ENCODE results near the gene EPB41L5. TPM values are rescaled to one million over a fixed set of nuclear protein-coding genes. Genes with fewer than 3 reads are reported as not detected.
"Not testable (repeated sequence)": the region's sequence is repeated elsewhere in the genome, so short reads cannot be mapped to it uniquely, and the experiment has no call there.

The EPB41L5 gene
- total RNA-seq, 2 experiments from 2014 or later = 3.8 to 5.6 TPM

DNA sequence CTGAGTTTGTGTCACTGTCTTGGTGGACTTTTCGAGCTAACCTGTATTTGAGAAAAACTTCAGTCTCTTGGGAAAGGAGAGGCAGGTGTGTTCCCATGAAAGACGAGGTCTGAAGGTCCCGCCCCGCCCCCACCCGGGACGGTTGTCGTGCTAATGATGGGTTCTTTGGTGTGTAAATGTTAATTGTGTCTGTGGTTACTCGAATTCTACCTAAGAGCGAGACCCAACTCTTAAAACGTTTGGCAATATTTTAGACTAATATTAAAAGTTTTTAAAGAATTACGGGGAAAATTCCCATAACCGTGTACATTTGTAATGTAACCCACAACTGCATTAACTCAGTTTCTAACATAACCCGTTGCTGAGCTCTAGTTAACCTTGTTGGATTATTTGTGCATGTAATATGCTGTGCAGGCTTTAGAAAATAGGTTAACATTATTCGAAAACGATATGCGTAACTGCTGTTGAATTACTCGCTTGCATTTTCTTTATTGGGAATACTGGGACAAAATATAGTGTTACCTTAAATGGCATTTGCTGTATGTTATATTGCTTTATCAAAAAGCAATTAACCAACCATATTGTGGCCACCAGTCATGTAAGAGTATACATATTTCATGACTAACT, 833 bp downstream of the EPB41L5 start:
- no peak for DNase-seq
- Mint-ChIP-seq H3K9me3 (ENCODE audit: insufficient read depth) (no peaks in the 10 kb centered on the region), H3K27me3 (ENCODE audit: low read depth) (peaks cover 3% of the 10 kb centered on the region), H3K36me3 (ENCODE audit: low read depth) (no peaks in the 10 kb centered on the region), H3K4me3 (peak overlapping the region; percentile 76), H3K4me1 (ENCODE audit: low read depth) (peaks cover 13% of the 10 kb centered on the region), H3K27ac (no peak overlapping the region)
- CTCF ChIA-PET = interaction anchor here (1.8 to 2.8 kb wide), 2 partner anchors 162 to 299 kb away, joined by 6 to 19 read pairs; no protein-coding TSS in a partner anchor
- POLR2A ChIA-PET = no interaction called here
- ATAC-seq = no peak

DNA sequence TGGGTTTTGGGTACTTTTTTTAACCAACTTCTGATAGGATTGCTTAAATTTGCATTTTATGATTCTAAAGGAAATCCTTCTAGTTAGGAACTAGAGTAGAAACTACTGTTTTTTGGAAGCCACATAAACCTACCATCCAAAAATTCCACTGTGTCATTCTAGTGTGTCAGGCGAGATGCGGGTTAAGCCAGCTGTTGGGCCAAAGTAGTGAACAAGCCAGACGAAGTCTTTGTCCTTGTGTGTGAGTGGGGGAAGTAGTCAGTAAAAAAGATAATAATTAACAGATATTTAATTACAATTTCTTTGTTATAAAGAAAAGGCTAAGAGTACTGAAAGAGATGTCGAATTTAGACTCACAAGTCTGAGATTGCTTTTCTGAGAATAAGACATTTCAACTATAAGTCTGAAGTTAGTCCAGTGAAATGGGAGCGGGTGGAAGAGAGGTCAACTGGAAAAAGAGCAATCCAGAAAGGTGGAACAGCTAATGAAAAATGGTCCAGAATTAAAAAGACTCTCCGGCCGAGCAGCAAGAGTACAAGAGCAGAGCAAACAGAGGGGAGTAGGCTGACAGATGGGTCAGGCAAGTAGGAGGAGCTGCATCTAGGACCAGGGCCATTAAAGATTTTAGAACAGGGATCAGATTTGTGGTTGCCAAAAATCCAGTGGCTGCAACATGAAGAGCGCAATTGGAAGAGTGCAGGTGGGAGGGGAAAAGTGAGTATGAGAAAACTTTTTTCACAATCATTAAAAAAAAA, 1.5 kb downstream of the EPB41L5 start:
- Mint-ChIP-seq H3K36me3 (ENCODE audit: low read depth) (no peaks in the 10 kb centered on the region), H3K27me3 (ENCODE audit: low read depth) (peaks cover 3% of the 10 kb centered on the region), H3K27ac (no peak overlapping the region), H3K4me3 (peak overlapping the region; percentile 76), H3K9me3 (ENCODE audit: insufficient read depth) (no peaks in the 10 kb centered on the region), H3K4me1 (ENCODE audit: low read depth) (peaks cover 13% of the 10 kb centered on the region)
- ChIA-PET CTCF (interaction anchor here (1.8 to 2.8 kb wide), 2 partner anchors 161 to 299 kb away, joined by 6 to 19 read pairs; no protein-coding TSS in a partner anchor), POLR2A (interaction anchor here (0.8 kb wide), 1 partner anchor 1916 kb away, joined by 3 read pairs; no protein-coding TSS in a partner anchor)
- DNase-seq (no peak), ATAC-seq (no peak)

DNA sequence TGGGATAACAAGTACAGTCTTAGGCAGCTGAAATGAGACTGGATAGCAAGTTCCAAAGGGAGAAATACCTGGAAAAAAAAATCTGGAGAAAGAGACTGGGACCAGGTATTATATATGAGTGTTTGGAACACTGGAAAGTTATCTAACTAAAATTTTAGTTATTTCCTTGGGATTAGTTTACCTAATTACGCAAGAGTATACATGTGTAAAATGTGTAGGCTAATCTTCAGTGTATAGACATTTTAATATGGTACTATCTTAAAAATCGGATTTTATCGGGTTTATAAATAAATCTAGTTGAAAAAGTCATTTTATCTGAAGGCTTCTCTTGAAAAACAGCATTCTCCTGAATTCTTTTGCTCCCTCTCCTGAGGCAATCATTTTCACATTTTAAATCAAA, 3.9 kb downstream of the EPB41L5 start:
- Mint-ChIP-seq H3K4me1 (ENCODE audit: low read depth) (peaks cover 13% of the 10 kb centered on the region), H3K4me3 (no peak overlapping the region), H3K9me3 (ENCODE audit: insufficient read depth) (no peaks in the 10 kb centered on the region), H3K27ac (no peak overlapping the region), H3K36me3 (ENCODE audit: low read depth) (peaks cover 1% of the 10 kb centered on the region), H3K27me3 (ENCODE audit: low read depth) (peaks cover 3% of the 10 kb centered on the region)
- CTCF ChIA-PET = no interaction called here
- POLR2A ChIA-PET = no interaction called here
- DNase-seq (no peak), ATAC-seq (no peak)

DNA sequence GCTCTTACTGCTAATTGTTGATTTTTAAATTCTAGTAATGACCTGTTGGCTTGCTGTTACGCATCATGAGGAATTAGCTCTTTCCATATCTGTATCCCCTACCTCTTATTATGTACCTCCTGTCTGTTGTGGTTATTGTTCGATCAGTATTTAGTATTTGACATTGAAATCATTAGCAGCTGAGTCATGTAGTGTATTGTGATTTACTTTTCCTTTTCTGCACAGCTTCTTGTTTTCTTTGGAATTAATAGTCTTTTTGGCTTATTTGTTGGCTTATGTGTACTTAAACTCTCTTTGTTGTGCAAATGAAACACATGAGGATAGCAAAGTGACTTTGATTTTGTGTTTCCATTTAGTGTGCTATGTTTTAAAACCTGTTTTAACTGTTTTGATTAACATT, 4.3 kb downstream of the EPB41L5 start:
- no peak overlapping the region for H3K27ac Mint-ChIP-seq
- peaks cover 10% of the 10 kb centered on the region for H3K4me1 Mint-ChIP-seq (ENCODE audit: low read depth)
- H3K9me3 Mint-ChIP-seq (ENCODE audit: insufficient read depth) = no peaks in the 10 kb centered on the region
- peaks cover 3% of the 10 kb centered on the region for H3K27me3 Mint-ChIP-seq (ENCODE audit: low read depth)
- peaks cover 1% of the 10 kb centered on the region for H3K36me3 Mint-ChIP-seq (ENCODE audit: low read depth)
- no peak overlapping the region for H3K4me3 Mint-ChIP-seq
- DNase-seq (no peak), ATAC-seq (no peak)
- ChIA-PET CTCF (no interaction called here), POLR2A (no interaction called here)

DNA sequence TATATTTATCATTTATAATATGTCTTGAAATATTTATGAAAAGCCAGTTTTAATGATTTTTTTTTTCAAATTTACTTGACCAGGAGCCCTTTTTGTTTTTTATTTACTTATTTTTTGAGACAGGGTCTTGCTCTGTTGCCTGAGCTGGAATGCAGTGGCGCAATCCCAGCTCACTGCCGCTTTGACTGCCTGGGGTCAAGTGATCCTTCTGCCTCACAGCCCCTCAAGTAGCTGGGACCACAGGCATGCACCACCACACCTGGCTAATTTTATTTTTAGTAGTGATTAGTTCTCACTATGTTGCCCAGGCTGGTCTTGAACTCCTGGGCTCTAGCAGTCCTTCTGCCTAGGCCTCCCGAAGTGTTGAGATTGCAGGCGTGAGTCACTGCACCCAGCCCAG, 5.7 kb downstream of the EPB41L5 start:
- Mint-ChIP-seq H3K4me1 (ENCODE audit: low read depth) (peaks cover 5% of the 10 kb centered on the region), H3K9me3 (ENCODE audit: insufficient read depth) (peaks cover 4% of the 10 kb centered on the region), H3K27ac (no peak overlapping the region), H3K27me3 (ENCODE audit: low read depth) (peaks cover 3% of the 10 kb centered on the region), H3K36me3 (ENCODE audit: low read depth) (peaks cover 1% of the 10 kb centered on the region), H3K4me3 (no peak overlapping the region)
- ATAC-seq = no peak
- POLR2A ChIA-PET = no interaction called here
- CTCF ChIA-PET = interaction anchor here (2.3 kb wide), 1 partner anchor 156 kb away, joined by 6 read pairs; no protein-coding TSS in a partner anchor
- DNase-seq = no peak

DNA sequence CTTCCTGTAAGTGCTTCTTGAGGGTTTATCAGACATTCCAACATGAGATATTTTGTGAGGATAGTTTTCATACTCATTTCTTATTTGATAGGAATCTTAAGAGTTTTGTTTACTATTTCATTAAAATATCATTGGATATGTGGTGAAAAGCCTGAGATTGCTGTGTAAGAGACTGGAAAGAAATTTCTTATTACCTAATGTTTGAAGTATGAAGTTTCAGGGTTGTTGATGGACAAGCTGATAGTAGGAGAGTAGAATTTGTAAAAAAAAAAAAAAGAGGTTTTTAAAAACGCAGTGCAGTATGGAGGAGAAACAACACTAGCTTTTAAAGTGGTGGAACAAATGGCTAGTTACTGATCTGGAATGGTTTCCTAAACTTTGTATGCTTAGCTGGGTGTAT, 7.7 kb downstream of the EPB41L5 start:
- ATAC-seq (no peak), DNase-seq (no peak)
- H3K27me3 Mint-ChIP-seq (ENCODE audit: low read depth) = peaks cover 3% of the 10 kb centered on the region
- no peak overlapping the region for H3K4me3 Mint-ChIP-seq
- H3K36me3 Mint-ChIP-seq (ENCODE audit: low read depth) = peaks cover 8% of the 10 kb centered on the region
- H3K4me1 Mint-ChIP-seq (ENCODE audit: low read depth) = no peaks in the 10 kb centered on the region
- CTCF ChIA-PET = interaction anchor here (0.9 to 2.3 kb wide), 3 partner anchors 8 to 154 kb away, joined by 3 to 6 read pairs (median 3); partner anchors contain the start of gene EPB41L5
- POLR2A ChIA-PET = interaction anchor here (0.6 kb wide), 1 partner anchor 36 kb away, joined by 3 read pairs; no protein-coding TSS in a partner anchor
- H3K9me3 Mint-ChIP-seq (ENCODE audit: insufficient read depth) = peaks cover 4% of the 10 kb centered on the region
- no peak overlapping the region for H3K27ac Mint-ChIP-seq

DNA sequence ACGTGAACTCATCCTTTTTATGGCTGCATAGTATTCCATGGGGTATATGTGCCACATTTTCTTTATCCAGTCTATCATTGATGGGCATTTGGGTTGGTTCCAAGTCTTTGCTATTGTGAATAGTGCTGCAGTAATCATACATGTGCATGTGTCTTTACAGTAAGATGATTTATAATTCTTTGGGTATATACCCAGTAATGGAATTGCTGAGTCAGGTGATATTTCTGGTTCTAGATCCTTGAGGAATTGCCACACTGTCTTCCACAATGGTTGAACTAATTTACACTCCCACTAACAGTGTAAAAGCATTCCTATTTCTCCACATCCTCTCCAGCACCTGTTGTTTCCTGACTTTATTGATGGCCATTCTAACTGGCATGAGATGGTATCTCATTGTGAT, 9.6 kb downstream of the EPB41L5 start:
- CTCF ChIA-PET; ATAC-seq; H3K36me3 Mint-ChIP-seq (ENCODE audit: low read depth); H3K27ac Mint-ChIP-seq; H3K27me3 Mint-ChIP-seq (ENCODE audit: low read depth); POLR2A ChIA-PET; DNase-seq; H3K4me1 Mint-ChIP-seq (ENCODE audit: low read depth); H3K9me3 Mint-ChIP-seq (ENCODE audit: insufficient read depth); H3K4me3 Mint-ChIP-seq: not testable (repeated sequence)

DNA sequence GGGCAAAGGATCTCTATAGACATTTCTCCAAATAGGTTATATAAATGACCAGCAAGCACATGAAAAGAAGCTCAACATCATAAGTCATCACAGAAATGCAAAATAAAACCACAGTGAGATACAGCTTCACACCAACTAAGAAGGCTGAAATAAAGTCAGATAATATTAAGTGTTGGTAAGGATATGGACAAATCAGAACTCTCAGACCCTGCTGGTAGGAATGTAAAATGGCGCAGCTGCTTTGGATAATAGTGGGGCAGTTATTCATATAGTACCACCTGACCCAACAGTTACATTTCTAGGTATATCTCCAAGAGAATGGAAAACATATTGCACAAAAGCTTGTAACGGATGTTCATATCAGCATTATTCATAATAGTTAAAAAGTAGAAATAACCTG, 14.0 kb downstream of the EPB41L5 start:
- peaks cover 4% of the 10 kb centered on the region for H3K9me3 Mint-ChIP-seq (ENCODE audit: insufficient read depth)
- H3K4me3 Mint-ChIP-seq = no peak overlapping the region
- no peaks in the 10 kb centered on the region for H3K4me1 Mint-ChIP-seq (ENCODE audit: low read depth)
- DNase-seq (no peak), ATAC-seq (no peak)
- peaks cover 7% of the 10 kb centered on the region for H3K36me3 Mint-ChIP-seq (ENCODE audit: low read depth)
- POLR2A ChIA-PET = no interaction called here
- CTCF ChIA-PET = interaction anchor here (1.0 kb wide), 1 partner anchor 654 kb away, joined by 3 read pairs; no protein-coding TSS in a partner anchor
- no peaks in the 10 kb centered on the region for H3K27me3 Mint-ChIP-seq (ENCODE audit: low read depth)
- H3K27ac Mint-ChIP-seq = no peak overlapping the region

DNA sequence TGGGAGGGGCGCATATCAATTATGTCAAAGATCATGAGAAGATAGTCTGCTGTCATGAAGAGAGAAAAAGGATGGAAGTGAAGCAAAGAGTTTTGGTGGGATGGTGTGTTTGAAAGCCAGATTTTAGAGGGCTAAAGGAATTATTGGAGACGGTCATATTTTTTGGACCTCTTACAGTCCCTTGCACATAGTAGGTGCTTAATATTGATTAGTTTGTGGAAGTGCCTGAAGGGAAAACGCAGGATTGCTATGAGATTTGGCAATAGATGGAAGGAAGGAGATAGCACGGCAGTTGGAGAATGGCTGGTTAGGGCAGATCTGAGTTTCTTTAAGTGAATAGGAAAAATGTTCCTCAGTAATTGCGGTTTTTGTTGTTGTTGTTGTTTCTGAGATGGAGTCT, 15.9 kb downstream of the EPB41L5 start:
- peaks cover 5% of the 10 kb centered on the region for H3K36me3 Mint-ChIP-seq (ENCODE audit: low read depth)
- POLR2A ChIA-PET = no interaction called here
- H3K27ac Mint-ChIP-seq = no peak overlapping the region
- no peaks in the 10 kb centered on the region for H3K27me3 Mint-ChIP-seq (ENCODE audit: low read depth)
- H3K4me3 Mint-ChIP-seq = no peak overlapping the region
- no peaks in the 10 kb centered on the region for H3K9me3 Mint-ChIP-seq (ENCODE audit: insufficient read depth)
- CTCF ChIA-PET = no interaction called here
- DNase-seq (no peak), ATAC-seq (no peak)
- H3K4me1 Mint-ChIP-seq (ENCODE audit: low read depth) = no peaks in the 10 kb centered on the region

DNA sequence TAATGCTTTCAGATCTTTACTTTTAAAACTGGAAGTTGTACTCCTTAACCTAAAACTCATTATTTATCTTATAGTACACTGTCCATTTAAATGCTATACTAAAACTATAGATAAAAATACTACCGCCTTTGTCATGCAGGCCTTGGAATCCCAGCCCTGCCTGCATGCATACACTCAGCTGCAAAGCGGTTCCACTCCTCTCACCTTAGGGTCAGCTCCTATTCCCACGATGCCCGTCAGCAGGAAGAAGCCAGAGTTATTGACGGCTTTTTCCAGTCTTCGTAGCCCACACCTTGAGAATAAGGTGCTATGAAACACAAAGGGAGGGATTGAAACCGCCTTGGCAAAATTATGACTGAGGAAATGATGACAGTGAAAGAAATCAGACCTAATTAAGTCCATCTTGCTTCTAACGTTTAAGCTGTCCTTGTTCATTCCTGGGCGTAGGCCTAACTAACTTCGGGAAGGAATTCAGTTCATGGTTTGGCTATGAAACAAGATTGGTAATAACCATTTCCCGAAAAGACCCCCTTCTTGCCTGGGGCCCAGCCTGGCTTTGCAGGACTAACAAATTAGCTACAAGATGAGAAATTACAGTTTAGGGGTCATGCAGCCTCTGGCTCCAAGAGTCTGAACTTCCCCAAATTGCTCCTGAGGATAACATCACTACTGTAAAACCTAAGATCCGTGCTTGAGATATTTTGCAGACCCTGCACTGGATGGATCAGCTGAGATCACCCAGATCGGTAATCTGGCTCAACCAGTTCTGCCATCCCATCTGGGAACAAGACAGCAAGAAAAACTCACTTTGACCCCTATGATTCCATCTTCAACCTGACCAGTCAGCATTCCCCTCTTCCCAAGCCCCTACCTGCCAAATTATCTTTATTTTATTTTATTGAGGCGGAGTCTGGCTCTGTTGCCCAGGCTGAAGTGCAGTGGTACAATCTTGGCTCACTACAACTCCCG, 17.1 kb downstream of the EPB41L5 start:
- Mint-ChIP-seq H3K36me3 (ENCODE audit: low read depth) (no peaks in the 10 kb centered on the region), H3K4me1 (ENCODE audit: low read depth) (no peaks in the 10 kb centered on the region), H3K9me3 (ENCODE audit: insufficient read depth) (no peaks in the 10 kb centered on the region), H3K4me3 (no peak overlapping the region), H3K27me3 (ENCODE audit: low read depth) (no peaks in the 10 kb centered on the region), H3K27ac (no peak overlapping the region)
- ChIA-PET CTCF (no interaction called here), POLR2A (no interaction called here)
- no peak for ATAC-seq
- no peak for DNase-seq

DNA sequence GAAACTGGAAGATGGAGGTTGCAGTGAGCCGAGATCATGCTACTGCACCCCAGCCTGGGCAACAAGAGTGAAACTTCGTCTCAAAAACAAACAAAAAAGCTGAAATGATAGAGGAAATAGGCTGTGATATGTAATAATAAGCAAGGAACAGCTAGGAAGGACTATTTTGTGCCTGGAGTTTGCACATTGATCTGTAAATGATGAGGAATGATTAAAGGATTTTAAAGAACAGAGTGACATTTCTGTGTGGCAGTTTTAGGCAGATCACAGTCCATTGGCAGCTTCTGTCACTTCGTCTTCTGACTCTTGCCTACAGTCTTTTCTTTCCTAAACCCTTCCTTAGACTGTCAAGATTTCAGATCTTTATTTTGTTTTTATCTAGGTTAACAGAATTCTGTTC, 19.4 kb downstream of the EPB41L5 start:
- Mint-ChIP-seq H3K27me3 (ENCODE audit: low read depth) (no peaks in the 10 kb centered on the region), H3K4me3 (no peak overlapping the region), H3K36me3 (ENCODE audit: low read depth) (no peaks in the 10 kb centered on the region), H3K4me1 (ENCODE audit: low read depth) (no peaks in the 10 kb centered on the region), H3K9me3 (ENCODE audit: insufficient read depth) (no peaks in the 10 kb centered on the region), H3K27ac (no peak overlapping the region)
- DNase-seq = no peak
- ATAC-seq = no peak
- ChIA-PET CTCF (no interaction called here), POLR2A (no interaction called here)

Data from activated CD8-positive, alpha-beta T cell treated with anti-CD3 and anti-CD28 coated beads, Interleukin-2, amount 10 ng/mL, durations not matched to agents 7 days and 5 days (primary cell).